Liver (tissue), 3 donors: Measurements from ENCODE around the gene SLC8A1.

Experiments
- RAD21 ChIP-seq, 2 donors: IDR thresholded peaks; 2 replicates each; pipeline ENCODE4 v1.6.1; 2016; ENCODE audit warnings: antibody characterized with exemption in 2 of 2, mild to moderate bottlenecking in 2 of 2
- TF ChIP-seq, protein P1 (sequence below): IDR thresholded peaks from 2 replicates; pipeline ENCODE4 v1.6.1; 2016; ENCODE audit warnings: antibody characterized with exemption, mild to moderate bottlenecking
- TF ChIP-seq, protein P2 (sequence below): fragments of 150-350 bp; IDR thresholded peaks from 2 replicates; pipeline ENCODE4 v1.5.1; 2017; ENCODE audit warnings: improper control_type of control experiment, low read depth, low read length; ENCODE audit not compliant: missing input control
- donor health status: healthy.
- donor health status: healthy.

DNA sequence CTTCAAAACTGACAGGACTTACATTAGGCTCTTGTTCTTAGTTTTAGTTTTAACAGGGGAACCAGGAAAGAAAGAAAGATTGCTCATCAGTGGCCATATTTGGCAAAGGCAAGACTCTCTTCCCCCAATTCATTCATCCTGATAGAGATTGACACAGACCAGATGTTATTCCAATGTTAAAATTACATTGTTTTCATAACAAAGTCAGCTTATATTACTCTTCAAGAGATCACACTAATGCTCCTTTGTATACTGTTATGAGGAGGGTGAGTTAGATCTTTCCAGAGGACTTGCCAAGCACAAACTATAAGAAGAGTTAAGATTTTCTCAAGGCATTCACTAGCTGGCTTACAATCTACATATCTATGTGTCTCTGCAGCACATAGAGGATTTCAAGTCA, 252.1 kb downstream of the SLC8A1 start:
- no peak for TF ChIP-seq RAD21 (IDR thresholded peaks at IDR 0.05)
- TF ChIP-seq, protein P1, sequence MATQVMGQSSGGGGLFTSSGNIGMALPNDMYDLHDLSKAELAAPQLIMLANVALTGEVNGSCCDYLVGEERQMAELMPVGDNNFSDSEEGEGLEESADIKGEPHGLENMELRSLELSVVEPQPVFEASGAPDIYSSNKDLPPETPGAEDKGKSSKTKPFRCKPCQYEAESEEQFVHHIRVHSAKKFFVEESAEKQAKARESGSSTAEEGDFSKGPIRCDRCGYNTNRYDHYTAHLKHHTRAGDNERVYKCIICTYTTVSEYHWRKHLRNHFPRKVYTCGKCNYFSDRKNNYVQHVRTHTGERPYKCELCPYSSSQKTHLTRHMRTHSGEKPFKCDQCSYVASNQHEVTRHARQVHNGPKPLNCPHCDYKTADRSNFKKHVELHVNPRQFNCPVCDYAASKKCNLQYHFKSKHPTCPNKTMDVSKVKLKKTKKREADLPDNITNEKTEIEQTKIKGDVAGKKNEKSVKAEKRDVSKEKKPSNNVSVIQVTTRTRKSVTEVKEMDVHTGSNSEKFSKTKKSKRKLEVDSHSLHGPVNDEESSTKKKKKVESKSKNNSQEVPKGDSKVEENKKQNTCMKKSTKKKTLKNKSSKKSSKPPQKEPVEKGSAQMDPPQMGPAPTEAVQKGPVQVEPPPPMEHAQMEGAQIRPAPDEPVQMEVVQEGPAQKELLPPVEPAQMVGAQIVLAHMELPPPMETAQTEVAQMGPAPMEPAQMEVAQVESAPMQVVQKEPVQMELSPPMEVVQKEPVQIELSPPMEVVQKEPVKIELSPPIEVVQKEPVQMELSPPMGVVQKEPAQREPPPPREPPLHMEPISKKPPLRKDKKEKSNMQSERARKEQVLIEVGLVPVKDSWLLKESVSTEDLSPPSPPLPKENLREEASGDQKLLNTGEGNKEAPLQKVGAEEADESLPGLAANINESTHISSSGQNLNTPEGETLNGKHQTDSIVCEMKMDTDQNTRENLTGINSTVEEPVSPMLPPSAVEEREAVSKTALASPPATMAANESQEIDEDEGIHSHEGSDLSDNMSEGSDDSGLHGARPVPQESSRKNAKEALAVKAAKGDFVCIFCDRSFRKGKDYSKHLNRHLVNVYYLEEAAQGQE, result no peak
- TF ChIP-seq, protein P2, sequence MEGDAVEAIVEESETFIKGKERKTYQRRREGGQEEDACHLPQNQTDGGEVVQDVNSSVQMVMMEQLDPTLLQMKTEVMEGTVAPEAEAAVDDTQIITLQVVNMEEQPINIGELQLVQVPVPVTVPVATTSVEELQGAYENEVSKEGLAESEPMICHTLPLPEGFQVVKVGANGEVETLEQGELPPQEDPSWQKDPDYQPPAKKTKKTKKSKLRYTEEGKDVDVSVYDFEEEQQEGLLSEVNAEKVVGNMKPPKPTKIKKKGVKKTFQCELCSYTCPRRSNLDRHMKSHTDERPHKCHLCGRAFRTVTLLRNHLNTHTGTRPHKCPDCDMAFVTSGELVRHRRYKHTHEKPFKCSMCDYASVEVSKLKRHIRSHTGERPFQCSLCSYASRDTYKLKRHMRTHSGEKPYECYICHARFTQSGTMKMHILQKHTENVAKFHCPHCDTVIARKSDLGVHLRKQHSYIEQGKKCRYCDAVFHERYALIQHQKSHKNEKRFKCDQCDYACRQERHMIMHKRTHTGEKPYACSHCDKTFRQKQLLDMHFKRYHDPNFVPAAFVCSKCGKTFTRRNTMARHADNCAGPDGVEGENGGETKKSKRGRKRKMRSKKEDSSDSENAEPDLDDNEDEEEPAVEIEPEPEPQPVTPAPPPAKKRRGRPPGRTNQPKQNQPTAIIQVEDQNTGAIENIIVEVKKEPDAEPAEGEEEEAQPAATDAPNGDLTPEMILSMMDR, result no peak
